Measurements from ENCODE around the gene TNFRSF25. TPM values are rescaled to one million over a fixed set of nuclear protein-coding genes. Genes with fewer than 3 reads are reported as not detected.

Gene TNFRSF25
- total and polyA plus RNA-seq, 9 of the 15 experiments (the other 6 are each of a cell fraction or from before 2014, with no cell fraction given) = 0.24 to 0.49 TPM; not detected in 7

GRCh38 chr1:6485168-6486101, 19.5 kb upstream of the TNFRSF25 start:
- no peak for ATAC-seq
- Histone ChIP-seq H3K9ac (ENCODE audit: insufficient read depth in 1 of 2, low read depth in 2 of 2, low read length in 2 of 2) (0 out of 4 replicates have a peak overlapping the region, but pooled peaks of 1 of the 2 experiments have one; percentile 15), H2AFZ (ENCODE audit: low read depth, low read length) (no peak overlapping the region), H3K4me3 (no peak overlapping the region), H3K36me3 (ENCODE audit: control insufficient read depth, insufficient read depth, low read length) (no peaks in the 10 kb centered on the region), H3K79me2 (ENCODE audit: control insufficient read depth, insufficient read depth, low read length) (no peaks in the 10 kb centered on the region), H3K9me3 (replicated peaks; ENCODE audit: control insufficient read depth, insufficient read depth, low read depth, low read length) (no peaks in the 10 kb centered on the region), H3K4me1 (replicated peaks in 1 of 2; ENCODE audit: control insufficient read depth in 2 of 2, insufficient read depth in 2 of 2, low read length in 2 of 2) (peaks cover 4 to 41% of the 10 kb centered on the region in 2 experiments; a peak in 2 of 5 replicates), H3K27ac (ENCODE audit: extremely low read depth, low read depth, low read length) (no peak overlapping the region), H4K20me1 (replicated peaks; ENCODE audit: control insufficient read depth, insufficient read depth, low read length) (peaks cover 18% of the 10 kb centered on the region), H3K9me1 (ENCODE audit: control insufficient read depth, insufficient read depth, low read length) (peaks cover 4% of the 10 kb centered on the region), H3K4me2 (ENCODE audit: insufficient read depth, low read length) (no peak overlapping the region), H3K27me3 (ENCODE audit: control insufficient read depth in 2 of 2, insufficient read depth in 2 of 2, low read length in 2 of 2) (peaks cover 47 to 76% of the 10 kb centered on the region in 2 experiments)
- BruUV-seq (replicated peaks) = no TSS peak
- peak in 2 of 4 experiments; percentile 48 to 54 for DNase-seq (ENCODE audit: extremely low read depth in 1 of 4, low spot score in 3 of 4)
- FAIRE-seq = no peak
- ChIA-PET CTCF (ENCODE audit: low intra/inter-chr PET ratio) (interaction anchor here (0.5 to 2.9 kb wide), 6 partner anchors 38 to 733 kb away, joined by 3 to 31 read pairs (median 8); no protein-coding TSS in a partner anchor), POLR2A (no interaction called here)
- in situ Hi-C loops (cut with MboI) (loop anchor here (25.0 kb wide), 1 partner anchor 727 kb away; no protein-coding TSS in a partner anchor), intact Hi-C loops (cut with micrococcal nuclease) (loop anchor here (1.0 to 5.0 kb wide), 5 partner anchors 17 to 161 kb away; partner anchors contain the start of genes NOL9 and TAS1R1)
- 5% methylated on average over 46 of the region's 80 CpGs for WGBS (ENCODE audit: insufficient coverage, low coverage, missing lambda C conversion rate)
- no peak for TF ChIP-seq ZNF347 (CRISPR knock-in tag; IDR thresholded peaks at IDR 0.05; ENCODE audit: low read depth)
- TF ChIP-seq ETS2 (tag; IDR thresholded peaks at IDR 0.05; ENCODE audit: borderline replicate concordance, poor library complexity, severe bottlenecking) = no peak
- no peak for TF ChIP-seq OTX1 (CRISPR knock-in tag; IDR thresholded peaks at IDR 0.05)
- peak; percentile 75; the same call in 1 of the 2 replicates for TF ChIP-seq EZH2 (IDR thresholded peaks at IDR 0.05; ENCODE audit: borderline replicate concordance, low read depth, low read length)
- TF ChIP-seq, protein P1, sequence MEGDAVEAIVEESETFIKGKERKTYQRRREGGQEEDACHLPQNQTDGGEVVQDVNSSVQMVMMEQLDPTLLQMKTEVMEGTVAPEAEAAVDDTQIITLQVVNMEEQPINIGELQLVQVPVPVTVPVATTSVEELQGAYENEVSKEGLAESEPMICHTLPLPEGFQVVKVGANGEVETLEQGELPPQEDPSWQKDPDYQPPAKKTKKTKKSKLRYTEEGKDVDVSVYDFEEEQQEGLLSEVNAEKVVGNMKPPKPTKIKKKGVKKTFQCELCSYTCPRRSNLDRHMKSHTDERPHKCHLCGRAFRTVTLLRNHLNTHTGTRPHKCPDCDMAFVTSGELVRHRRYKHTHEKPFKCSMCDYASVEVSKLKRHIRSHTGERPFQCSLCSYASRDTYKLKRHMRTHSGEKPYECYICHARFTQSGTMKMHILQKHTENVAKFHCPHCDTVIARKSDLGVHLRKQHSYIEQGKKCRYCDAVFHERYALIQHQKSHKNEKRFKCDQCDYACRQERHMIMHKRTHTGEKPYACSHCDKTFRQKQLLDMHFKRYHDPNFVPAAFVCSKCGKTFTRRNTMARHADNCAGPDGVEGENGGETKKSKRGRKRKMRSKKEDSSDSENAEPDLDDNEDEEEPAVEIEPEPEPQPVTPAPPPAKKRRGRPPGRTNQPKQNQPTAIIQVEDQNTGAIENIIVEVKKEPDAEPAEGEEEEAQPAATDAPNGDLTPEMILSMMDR (IDR thresholded peaks at IDR 0.05 in 2 of 3, conservative IDR thresholded peaks at IDR 0.05 in 1 of 3; ENCODE audit: insufficient read depth in 2 of 3, low read depth in 1 of 3, low read length in 3 of 3) = 0 out of 6 replicates have a peak, but pooled peaks of 1 of the 3 experiments have one; percentile 6
- TF ChIP-seq POLR2AphosphoS2 (IDR thresholded peaks at IDR 0.05; ENCODE audit: low read length) = no peak
- no peak for TF ChIP-seq ATF1 (CRISPR knock-in tag; IDR thresholded peaks at IDR 0.05)
- no peak for TF ChIP-seq ATF1 (tag; IDR thresholded peaks at IDR 0.05)
- TF ChIP-seq YY1 (IDR thresholded peaks at IDR 0.05; ENCODE audit: borderline replicate concordance in 1 of 3, control insufficient read depth in 1 of 3, extremely low read depth in 1 of 3, insufficient read depth in 3 of 3, insufficient read length in 1 of 3, insufficient replicate concordance in 2 of 3, low read depth in 1 of 3, low read length in 2 of 3) = peak in 1 of 3 experiments; percentile 10
- TF ChIP-seq, protein P2, sequence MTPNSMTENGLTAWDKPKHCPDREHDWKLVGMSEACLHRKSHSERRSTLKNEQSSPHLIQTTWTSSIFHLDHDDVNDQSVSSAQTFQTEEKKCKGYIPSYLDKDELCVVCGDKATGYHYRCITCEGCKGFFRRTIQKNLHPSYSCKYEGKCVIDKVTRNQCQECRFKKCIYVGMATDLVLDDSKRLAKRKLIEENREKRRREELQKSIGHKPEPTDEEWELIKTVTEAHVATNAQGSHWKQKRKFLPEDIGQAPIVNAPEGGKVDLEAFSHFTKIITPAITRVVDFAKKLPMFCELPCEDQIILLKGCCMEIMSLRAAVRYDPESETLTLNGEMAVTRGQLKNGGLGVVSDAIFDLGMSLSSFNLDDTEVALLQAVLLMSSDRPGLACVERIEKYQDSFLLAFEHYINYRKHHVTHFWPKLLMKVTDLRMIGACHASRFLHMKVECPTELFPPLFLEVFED (CRISPR knock-in tag; conservative IDR thresholded peaks at IDR 0.05) = no peak
- TF ChIP-seq, protein P3, sequence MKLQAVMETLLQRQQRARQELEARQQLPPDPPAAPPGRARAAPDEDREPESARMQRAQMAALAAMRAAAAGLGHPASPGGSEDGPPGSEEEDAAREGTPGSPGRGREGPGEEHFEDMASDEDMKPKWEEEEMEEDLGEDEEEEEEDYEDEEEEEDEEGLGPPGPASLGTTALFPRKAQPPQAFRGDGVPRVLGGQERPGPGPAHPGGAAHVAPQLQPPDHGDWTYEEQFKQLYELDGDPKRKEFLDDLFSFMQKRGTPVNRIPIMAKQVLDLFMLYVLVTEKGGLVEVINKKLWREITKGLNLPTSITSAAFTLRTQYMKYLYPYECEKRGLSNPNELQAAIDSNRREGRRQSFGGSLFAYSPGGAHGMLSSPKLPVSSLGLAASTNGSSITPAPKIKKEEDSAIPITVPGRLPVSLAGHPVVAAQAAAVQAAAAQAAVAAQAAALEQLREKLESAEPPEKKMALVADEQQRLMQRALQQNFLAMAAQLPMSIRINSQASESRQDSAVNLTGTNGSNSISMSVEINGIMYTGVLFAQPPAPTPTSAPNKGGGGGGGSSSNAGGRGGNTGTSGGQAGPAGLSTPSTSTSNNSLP (IDR thresholded peaks at IDR 0.05; ENCODE audit: borderline replicate concordance, low read depth, low read length) = no peak
- TF ChIP-seq ZNF785 (CRISPR knock-in tag; IDR thresholded peaks at IDR 0.05) = no peak
- TF ChIP-seq ZNF584 (CRISPR knock-in tag; IDR thresholded peaks at IDR 0.05; ENCODE audit: low read depth) = no peak
